GM12874 (cell line): ENCODE data around the gene RGS7.

ENCODE experiments used
- TF ChIP-seq, protein P1 (sequence below): IDR thresholded peaks from 2 replicates; pipeline ENCODE4 v1.5.1; 2011; ENCODE audit warnings: low read depth, mild to moderate bottlenecking, control low read depth, low read length, moderate library complexity; ENCODE audit not compliant: insufficient read depth

RGS7 gene

DNA sequence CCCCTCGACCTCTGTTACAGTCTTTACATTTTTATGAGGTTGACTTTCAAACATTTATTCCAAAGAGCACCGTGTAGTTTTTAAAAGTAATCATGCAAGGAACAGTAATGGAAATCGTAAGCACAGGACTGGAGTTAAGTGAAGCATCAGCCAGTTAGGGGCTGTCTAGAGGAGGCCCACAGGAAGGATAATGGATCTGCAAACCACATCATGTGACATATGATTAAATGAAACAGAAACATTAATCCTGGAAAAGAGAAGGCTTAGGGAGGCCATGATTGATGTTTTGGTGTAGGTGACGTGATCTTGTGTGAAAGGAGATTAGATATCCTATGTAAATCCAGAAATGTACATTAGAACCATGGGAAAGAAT, 25.0 kb downstream of the RGS7 start:
- TF ChIP-seq, protein P1, sequence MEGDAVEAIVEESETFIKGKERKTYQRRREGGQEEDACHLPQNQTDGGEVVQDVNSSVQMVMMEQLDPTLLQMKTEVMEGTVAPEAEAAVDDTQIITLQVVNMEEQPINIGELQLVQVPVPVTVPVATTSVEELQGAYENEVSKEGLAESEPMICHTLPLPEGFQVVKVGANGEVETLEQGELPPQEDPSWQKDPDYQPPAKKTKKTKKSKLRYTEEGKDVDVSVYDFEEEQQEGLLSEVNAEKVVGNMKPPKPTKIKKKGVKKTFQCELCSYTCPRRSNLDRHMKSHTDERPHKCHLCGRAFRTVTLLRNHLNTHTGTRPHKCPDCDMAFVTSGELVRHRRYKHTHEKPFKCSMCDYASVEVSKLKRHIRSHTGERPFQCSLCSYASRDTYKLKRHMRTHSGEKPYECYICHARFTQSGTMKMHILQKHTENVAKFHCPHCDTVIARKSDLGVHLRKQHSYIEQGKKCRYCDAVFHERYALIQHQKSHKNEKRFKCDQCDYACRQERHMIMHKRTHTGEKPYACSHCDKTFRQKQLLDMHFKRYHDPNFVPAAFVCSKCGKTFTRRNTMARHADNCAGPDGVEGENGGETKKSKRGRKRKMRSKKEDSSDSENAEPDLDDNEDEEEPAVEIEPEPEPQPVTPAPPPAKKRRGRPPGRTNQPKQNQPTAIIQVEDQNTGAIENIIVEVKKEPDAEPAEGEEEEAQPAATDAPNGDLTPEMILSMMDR = no peak

DNA sequence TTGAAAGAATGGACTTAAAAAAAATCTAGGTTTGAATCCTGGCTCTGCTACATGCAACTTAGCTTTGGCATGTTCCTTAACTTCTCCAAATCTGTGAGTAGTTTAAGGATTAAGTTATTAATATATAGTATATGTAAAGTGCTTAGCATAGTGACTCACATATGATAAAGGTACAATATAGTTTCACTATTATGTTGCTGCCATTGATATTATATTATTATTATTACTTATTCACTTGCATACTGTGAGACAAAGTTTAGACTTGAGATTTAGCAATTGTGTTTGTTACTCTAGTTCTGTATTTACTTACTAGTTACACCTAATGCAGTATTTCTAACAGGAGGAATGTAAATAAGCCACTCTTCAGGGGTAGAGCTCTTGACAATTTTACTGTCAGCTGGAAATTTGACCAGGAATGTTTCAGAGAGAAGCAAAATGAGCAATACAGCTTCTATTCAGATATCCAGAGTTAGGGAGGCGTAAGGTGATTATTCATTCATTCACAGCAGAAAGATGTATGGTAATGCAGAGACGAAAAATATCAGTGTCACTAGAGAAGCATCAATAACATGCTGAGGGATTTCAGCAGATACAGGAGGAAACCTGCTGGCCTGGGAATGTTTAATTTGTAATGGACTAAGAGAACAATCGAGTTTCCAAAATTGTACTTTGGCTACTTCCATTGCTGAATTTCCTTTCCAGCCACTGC, 25.5 kb downstream of the RGS7 start:
- TF ChIP-seq, protein P1 = no peak

DNA sequence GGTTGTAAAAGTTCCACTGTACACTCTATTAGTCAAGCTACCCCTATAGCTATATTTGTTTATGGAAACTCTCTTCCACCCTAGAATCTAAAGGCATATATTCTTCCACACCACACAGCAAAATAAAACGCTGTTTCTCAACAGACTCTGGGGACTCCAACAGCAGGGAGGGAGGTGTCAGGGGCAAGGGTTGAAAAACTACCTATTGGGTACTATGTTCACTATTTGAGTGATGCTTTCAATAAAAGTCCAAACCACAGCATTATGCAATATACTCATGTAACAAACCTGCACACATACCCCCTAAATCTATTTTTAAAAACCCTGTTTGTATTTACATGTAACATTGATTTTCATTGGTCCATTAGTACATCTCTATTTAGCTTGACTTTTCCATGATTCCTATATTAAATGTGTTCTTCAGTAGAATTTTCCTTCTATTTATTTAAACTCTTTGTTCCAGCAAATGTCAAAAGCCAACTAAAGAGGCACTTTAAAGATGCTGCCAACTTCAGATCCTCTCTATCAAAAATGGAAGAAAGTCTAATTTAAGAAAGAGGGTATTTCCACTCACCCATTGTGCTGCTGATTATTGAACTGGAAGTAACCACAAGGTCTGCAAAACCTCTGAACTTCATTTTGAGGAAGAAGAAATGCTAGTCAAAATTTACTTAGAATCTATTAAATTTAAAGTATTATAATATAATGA, 26.2 kb downstream of the RGS7 start:
- TF ChIP-seq, protein P1 = no peak

DNA sequence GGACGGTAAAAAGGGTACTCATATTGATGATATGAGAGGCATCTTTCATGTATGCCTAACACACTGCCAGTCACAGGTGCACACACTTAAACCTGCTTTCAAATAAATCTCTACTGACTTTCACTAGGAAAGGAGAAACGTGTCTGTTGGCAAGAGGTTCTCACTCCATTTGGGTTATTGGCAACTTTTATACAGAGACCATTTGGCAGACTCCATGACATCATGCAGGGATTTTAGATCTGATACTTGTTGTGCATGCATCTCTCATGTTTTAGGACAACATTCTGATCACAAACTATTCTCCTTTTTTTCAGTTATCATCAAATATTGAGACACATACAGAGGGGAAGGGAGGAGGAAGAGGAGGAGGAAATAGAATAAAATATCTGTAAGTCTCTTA, 31.5 kb downstream of the RGS7 start:
- TF ChIP-seq, protein P1 = no peak

DNA sequence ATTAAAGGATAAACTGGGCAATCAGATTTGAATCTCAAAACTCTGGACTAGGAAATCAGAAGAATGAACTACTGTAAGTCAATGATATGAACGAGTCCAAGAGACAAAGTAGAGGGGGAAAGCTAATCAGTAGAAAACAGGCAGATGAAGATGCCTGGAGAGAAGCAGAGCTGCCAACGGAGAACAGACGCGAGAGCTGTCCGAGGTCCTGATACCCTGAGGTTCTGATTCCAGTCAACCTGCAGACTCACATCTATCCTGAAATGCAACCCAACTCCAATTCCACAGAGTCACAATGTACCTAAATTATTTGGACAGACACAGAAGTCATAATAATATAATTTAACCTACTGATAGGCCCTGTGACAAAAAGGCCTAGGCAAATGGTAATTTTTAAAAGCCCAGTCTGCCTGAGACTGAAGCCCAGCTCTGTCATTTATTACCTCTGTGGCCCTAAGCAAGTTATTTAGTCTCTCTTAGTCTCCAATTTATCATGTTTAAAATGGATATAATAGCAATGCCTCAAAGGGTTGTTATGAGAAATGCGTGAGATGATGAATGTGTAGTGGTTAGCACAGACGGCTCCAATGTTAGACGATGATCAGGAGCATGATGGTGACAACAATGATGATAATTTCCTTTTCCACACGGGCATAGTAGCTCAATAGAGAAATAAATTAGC, 33.4 kb downstream of the RGS7 start:
- TF ChIP-seq, protein P1 = no peak

DNA sequence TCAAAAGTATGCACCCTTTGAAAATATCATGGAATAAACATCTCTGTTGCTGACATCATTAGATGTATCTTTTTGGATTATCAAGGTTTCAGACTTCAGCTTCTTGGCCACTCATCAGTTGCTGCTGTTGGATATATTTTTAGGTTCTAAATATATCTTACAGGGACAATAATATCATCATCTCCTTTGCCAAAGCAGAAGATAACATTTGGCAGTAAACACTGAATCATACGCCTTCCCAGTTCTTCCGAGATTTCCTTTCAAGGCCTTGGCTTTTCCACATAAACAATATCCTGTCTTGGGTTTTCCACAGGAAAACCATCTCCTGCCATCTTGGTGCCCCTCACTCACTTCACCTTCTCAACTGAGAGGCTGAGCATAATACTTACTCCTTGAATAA, 39.3 kb downstream of the RGS7 start:
- TF ChIP-seq, protein P1 = no peak

DNA sequence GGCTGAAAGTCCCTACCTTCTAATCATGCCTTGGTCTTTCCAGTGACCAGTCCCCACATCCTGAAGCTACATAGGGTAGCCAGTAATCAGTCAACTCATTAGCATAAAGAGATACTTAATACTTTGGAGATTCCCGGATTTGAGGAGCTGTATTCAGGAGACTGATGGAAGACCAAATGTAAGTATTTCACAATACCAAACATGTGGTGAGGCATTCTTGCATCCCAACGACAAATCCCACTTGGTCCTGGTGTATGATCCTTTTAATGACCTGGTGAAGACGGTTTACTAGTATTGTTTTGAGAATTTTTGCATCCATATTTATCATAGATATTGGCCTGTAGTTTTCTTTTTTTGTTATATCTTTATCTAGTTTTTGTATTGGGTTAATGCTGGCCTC, 40.6 kb downstream of the RGS7 start:
- TF ChIP-seq, protein P1 = no peak
